Ureter (tissue), 1 donor: ENCODE data around the gene FAHD1. TPM values are rescaled to one million over a fixed set of nuclear protein-coding genes. Genes with fewer than 3 reads are reported as not detected.

Experiments used
- DNase-seq: peaks from one replicate; pipeline ENCODE4 v3.0.0-alpha.2; 2020; ENCODE audit warnings: low spot score
- total RNA-seq: library from RNA; stranded (reverse); gene quantifications from one replicate; pipeline ENCODE4 v1.2.4, GENCODE V29; 2023
- donor health status: DM: yes; HTN: yes; CAD: no.

Gene FAHD1
- 29.3 TPM for total RNA-seq

DNA sequence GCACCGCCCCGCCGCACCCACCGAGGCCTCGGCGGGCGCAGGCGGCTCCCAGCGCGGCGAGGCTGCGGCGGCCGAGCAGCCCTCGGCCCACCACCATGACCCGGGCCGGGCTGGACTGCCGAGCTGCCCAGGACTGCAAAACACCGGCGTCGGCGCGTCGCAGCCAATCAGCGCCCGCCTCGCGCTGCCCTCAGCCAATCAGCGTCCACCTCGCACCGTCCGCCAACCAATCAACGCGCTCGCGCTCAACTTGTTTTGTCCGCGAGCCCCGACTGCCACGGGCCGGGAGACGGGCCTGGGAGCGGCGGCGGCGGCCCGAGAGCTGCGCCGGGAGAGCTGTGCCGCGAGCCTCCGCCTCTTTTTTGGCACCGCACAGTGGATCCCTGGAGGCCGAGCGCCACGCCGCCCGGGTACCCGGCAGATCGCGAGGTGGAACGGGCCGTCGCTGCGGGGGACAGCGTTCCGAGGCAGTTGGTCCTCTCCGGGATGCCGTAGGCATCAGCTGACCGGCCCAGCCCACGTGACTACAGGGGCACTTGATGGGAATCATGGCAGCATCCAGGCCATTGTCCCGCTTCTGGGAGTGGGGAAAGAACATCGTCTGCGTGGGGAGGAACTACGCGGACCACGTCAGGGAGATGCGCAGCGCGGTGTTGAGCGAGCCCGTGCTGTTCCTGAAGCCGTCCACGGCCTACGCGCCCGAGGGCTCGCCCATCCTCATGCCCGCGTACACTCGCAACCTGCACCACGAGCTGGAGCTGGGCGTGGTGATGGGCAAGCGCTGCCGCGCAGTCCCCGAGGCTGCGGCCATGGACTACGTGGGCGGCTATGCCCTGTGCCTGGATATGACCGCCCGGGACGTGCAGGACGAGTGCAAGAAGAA lies at the start of gene FAHD1, which contains the start of gene HAGH:
TSS of gene FAHD1 (plus strand) at position 516 of the 883 bp plus-strand sequence. CDS start at position 549, 33 bp downstream.
TSS of gene HAGH (minus strand) at position 135 of the 883 bp plus-strand sequence. CDS start at position 97, 38 bp downstream.
- peak; percentile 95 for DNase-seq

GRCh38 chr16:1777375-1778199 lies 49.4 kb upstream of the FAHD1 start:
- DNase-seq = no peak

GRCh38 chr16:1778200-1779179 lies 48.5 kb upstream of the FAHD1 start:
- DNase-seq = no peak

- DNase-seq = no peak
Observed at GRCh38 chr16:1779234-1779701, 47.7 kb upstream of the FAHD1 start.

DNA sequence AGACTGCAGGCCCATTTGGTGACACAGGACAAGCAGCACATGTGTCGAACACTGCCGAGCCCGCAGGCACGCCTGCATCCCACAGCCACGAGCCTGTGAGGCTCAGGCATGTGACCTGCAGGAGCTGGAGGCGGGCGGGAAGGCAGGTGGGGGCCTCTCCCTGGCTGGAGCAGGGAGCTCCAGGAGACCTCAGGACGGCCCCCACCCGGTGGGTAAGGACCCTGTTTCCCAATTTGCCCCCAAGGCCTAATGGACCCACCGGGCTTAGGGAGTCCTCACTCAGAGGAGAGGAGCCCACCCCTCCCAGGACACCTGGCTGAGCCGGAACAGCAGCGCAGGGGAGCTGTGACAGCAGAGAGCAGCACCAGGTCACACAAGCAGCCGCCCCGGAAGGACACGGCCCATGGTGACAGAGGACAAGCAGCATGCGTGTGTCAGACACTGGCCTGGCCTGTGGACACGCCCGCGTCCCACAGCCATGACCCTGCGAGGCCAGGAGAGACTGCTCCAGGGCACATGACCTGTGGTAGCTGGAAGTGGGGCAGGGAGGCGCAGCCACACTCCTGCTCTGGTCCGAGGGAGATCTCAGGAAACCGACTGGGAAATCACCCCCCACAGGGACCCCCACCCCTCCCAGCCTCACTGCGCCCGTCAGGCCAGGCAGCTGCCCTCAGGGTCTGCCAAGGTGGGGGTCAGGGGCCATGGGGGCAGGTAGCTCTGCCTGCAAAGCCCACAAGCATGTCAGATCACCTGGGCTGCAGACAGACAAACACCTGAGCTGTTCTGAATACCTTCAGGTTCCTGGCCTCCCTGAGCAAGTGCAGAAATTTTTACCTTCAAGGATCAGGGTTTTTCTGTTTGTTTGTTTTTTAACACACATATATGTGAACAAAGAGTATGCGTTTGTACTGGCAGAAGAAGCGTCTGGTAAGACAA lies 47.0 kb upstream of the FAHD1 start:
- DNase-seq = no peak

- no peak for DNase-seq
Observed at GRCh38 chr16:1780677-1781072, 46.3 kb upstream of the FAHD1 start.

DNA sequence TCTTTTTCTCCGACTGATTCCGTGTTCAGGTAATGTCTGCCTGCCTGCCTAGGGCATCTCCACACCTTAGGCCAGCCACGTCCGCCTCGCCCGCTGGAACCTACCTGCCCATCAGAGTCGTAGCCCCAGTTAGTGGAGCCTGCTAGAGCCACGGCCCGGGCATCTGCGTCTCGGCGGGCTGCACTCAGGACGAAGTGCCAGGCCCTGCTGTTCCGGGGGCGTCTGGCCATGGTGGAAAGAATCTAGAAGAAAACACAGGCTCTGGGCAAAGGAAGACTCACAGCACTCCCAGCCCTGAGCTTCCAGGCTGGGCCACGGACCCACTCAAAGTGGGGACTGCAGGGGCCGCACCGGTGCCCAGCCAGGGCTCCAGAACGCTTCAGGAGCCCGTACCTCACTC lies 45.8 kb upstream of the FAHD1 start:
- no peak for DNase-seq

- DNase-seq = no peak
Observed at GRCh38 chr16:1781758-1782407, 45.1 kb upstream of the FAHD1 start.

- peak; percentile 100 for DNase-seq
Observed at GRCh38 chr16:1782408-1783264, 44.4 kb upstream of the FAHD1 start, which contains the start of the genes NUBP2 and SPSB3. TSS of gene NUBP2 (plus strand) at chr16:1782960. CDS start at chr16:1783021, 61 bp downstream. TSS of gene SPSB3 (minus strand) at chr16:1782571. CDS start at chr16:1781483, 1,088 bp downstream.

DNA sequence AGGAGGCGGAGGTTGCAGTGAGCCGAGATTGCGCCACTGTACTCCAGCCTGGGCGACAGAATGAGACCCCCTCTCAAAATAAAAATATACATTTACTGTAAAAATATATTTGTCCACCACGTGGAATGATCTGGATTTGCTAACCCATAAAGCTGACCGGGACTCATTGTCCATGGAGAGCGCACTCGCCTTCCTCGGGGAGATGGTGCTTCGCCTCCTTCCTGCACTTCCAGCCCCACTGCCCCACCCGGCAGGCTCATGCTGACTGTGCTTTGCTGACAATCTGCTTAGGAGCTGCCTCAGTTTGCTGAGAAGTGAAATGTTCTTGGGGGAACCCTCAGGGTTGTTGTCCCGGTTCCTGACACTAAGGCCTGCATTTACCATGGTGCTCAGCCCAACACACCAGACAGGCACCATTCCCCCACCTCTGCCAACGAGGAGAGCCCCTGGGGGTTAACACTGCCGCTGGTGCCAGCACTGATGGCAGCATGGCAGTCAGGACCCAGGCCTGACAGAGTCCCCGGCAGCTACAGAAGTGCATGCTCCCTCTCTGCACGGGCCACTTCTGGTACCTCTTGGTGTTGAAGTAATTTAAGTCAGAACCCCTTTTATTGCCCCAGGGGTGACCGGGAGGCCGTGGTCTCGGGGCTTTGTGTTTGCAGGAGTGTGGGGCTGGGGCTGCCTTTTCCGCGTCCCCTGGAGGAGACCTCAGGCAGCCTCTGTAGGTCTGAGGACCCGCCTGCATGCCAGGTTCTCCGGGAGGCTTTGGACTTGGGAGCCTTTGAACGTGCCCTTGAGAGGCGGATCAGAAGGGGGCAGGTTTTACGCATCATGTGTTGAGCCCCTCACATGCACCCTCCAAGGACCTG lies 41.8 kb upstream of the FAHD1 start:
- DNase-seq = peak; percentile 44

DNA sequence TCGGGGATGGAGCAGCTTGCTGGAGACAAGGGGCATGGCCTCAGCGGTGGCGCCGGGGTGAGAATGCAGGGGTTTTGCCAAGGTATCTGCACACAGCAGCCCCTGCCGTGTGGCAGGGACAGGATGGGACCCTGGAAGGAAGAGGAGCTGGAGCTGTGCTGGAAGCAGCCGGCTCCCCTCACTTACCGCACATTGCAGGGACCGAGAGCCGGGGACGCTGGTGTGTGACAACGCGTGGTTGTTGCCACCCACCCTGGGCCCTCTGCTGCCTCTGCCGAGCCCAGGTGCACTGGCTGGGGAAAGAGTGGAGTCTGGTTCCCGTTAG lies 41.2 kb upstream of the FAHD1 start:
- DNase-seq = no peak

DNA sequence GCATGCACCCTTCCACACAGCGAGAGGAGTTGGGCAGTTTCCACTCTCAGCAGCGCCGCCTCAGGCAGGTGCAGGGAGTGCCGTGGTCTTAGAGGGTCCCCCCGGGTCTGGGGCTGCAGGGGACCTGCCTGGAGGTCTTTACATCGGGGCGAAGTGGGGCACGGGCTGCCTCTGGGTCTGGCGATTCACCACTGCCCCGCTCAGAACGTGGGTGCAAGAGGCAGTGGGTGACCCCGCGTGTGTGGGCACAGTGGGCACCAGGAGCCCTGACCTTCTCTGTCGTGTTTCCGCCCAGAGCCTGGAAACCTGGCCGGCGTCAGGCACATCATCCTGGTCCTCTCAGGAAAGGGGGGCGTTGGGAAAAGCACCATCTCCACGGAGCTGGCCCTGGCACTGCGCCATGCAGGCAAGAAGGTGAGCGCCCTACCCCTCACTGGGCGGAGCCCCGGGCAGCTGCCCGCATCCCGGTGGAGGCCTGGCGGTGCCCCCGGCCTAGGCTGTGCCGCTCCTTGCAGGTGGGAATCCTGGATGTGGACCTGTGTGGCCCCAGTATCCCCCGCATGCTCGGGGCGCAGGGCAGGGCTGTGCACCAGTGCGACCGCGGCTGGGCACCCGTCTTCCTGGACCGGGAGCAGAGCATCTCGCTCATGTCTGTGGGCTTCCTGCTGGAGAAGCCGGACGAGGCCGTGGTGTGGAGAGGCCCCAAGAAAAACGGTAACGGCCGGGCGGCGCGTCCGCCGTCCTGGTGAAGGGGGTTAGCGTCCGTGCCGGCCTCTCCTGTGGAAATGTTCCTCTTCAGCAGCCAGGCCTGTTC lies 40.6 kb upstream of the FAHD1 start:
- peak; percentile 41 for DNase-seq

GRCh38 chr16:1787056-1787321 lies 40.0 kb upstream of the FAHD1 start:
- no peak for DNase-seq

GRCh38 chr16:1787322-1788094 lies 39.5 kb upstream of the FAHD1 start:
- DNase-seq = no peak

GRCh38 chr16:1788095-1788707 lies 38.8 kb upstream of the FAHD1 start:
- no peak for DNase-seq

DNA sequence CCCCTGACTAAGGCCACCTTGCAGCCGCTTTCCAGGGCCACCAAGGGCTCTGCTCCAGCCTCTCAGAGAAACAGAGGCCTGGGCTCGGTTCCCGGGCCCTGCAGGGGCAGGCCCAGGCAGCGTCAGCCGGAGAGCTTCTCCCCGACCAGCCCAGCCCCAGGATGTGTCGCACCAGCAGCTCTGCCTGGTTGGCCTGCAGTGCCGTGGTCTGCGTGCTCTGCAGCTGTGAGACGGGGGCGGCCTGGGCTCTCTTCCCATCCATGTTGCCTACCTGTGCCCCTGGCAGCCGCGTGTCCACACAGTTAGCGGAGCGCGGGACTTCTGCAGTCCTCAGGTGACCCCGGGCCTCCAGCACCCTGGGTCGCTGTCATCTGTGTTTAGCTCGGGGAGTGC lies 38.3 kb upstream of the FAHD1 start:
- DNase-seq = no peak
